Measurements from ENCODE around the gene DDX55. TPM values are rescaled to one million over a fixed set of nuclear protein-coding genes. Genes with fewer than 3 reads are reported as not detected.

DDX55 gene
- polyA plus RNA-seq, 1 of the 3 experiments (the other 2 are of a cell fraction) = 25.8 TPM

- TF ChIP-seq ZBTB33 (IDR thresholded peaks at IDR 0.05; ENCODE audit: borderline replicate concordance, low read depth) (no peak), RFX5 (IDR thresholded peaks at IDR 0.05; ENCODE audit: low read length) (no peak), JUND (IDR thresholded peaks at IDR 0.05) (no peak), ELF1 (IDR thresholded peaks at IDR 0.05) (no peak), TEAD4 (IDR thresholded peaks at IDR 0.05; ENCODE audit: borderline replicate concordance, insufficient read depth) (no peak)
Observed at GRCh38 chr12:123655420-123655819, 53.5 kb downstream of the DDX55 start (continued).

- POLR2A ChIA-PET = interaction anchor here (1.1 kb wide), 1 partner anchor 15 kb away, joined by 3 read pairs; the partner anchor contains the start of gene TCTN2
Observed at GRCh38 chr12:123656392-123656791, 54.5 kb downstream of the DDX55 start.

More at GRCh38 chr12:123656392-123656791, 54.5 kb downstream of the DDX55 start:
- 91% methylated on average over 4 of the region's 4 CpGs for WGBS (ENCODE audit: low lambda C conversion rate)
- no peak for DNase-seq
- Histone ChIP-seq H2AFZ (ENCODE audit: low read depth) (no peak overlapping the region), H3F3A (replicated peaks; ENCODE audit: insufficient read depth) (peaks cover 26% of the 10 kb centered on the region), H3K27me3 (ENCODE audit: insufficient read depth) (no peaks in the 10 kb centered on the region), H3K36me3 (replicated peaks in 1 of 2; ENCODE audit: control insufficient read depth in 1 of 2, insufficient read depth in 2 of 2, low read length in 1 of 2) (peaks cover 40 to 46% of the 10 kb centered on the region in 2 experiments), H3K4me1 (ENCODE audit: control insufficient read depth in 1 of 2, insufficient read depth in 2 of 2, low read depth in 1 of 2, low read length in 1 of 2) (peaks cover 0 to 12% of the 10 kb centered on the region in 2 experiments; a peak in 1 of 4 replicates), H3K9ac (no peak overlapping the region), H3K4me2 (no peak overlapping the region), H3K9me2 (no peaks in the 10 kb centered on the region), H3K9me3 (no peaks in the 10 kb centered on the region), H3K79me2 (ENCODE audit: insufficient read depth) (no peaks in the 10 kb centered on the region), H4K20me1 (ENCODE audit: insufficient read depth) (no peaks in the 10 kb centered on the region), H3K4me3 (ENCODE audit: low read depth in 2 of 2, low read length in 1 of 2) (no peak overlapping the region), H3K27ac (ENCODE audit: low read depth in 2 of 2, low read length in 1 of 2) (no peak overlapping the region)
- CTCF ChIA-PET = interaction anchor here (1.4 to 1.6 kb wide), 2 partner anchors 15 to 19 kb away, joined by 3 to 4 read pairs; partner anchors contain the start of gene TCTN2
- no peak for TF ChIP-seq CTCF (IDR thresholded peaks at IDR 0.05)
- TF ChIP-seq, protein P1, sequence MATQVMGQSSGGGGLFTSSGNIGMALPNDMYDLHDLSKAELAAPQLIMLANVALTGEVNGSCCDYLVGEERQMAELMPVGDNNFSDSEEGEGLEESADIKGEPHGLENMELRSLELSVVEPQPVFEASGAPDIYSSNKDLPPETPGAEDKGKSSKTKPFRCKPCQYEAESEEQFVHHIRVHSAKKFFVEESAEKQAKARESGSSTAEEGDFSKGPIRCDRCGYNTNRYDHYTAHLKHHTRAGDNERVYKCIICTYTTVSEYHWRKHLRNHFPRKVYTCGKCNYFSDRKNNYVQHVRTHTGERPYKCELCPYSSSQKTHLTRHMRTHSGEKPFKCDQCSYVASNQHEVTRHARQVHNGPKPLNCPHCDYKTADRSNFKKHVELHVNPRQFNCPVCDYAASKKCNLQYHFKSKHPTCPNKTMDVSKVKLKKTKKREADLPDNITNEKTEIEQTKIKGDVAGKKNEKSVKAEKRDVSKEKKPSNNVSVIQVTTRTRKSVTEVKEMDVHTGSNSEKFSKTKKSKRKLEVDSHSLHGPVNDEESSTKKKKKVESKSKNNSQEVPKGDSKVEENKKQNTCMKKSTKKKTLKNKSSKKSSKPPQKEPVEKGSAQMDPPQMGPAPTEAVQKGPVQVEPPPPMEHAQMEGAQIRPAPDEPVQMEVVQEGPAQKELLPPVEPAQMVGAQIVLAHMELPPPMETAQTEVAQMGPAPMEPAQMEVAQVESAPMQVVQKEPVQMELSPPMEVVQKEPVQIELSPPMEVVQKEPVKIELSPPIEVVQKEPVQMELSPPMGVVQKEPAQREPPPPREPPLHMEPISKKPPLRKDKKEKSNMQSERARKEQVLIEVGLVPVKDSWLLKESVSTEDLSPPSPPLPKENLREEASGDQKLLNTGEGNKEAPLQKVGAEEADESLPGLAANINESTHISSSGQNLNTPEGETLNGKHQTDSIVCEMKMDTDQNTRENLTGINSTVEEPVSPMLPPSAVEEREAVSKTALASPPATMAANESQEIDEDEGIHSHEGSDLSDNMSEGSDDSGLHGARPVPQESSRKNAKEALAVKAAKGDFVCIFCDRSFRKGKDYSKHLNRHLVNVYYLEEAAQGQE (IDR thresholded peaks at IDR 0.05; ENCODE audit: low read depth, low read length) = no peak
- no peak for TF ChIP-seq YY1 (IDR thresholded peaks at IDR 0.05; ENCODE audit: low read depth)
- no peak for TF ChIP-seq NFIC (IDR thresholded peaks at IDR 0.05; ENCODE audit: borderline replicate concordance)
- TF ChIP-seq GATA2 (CRISPR knock-in tag; IDR thresholded peaks at IDR 0.05) = no peak
- TF ChIP-seq ZBTB33 (IDR thresholded peaks at IDR 0.05; ENCODE audit: borderline replicate concordance, low read depth) = no peak
- TF ChIP-seq RXRA (IDR thresholded peaks at IDR 0.05; ENCODE audit: borderline replicate concordance, low read depth) = no peak
- TF ChIP-seq RCOR1 (IDR thresholded peaks at IDR 0.05; ENCODE audit: low read length) = no peak
- TF ChIP-seq, protein P2, sequence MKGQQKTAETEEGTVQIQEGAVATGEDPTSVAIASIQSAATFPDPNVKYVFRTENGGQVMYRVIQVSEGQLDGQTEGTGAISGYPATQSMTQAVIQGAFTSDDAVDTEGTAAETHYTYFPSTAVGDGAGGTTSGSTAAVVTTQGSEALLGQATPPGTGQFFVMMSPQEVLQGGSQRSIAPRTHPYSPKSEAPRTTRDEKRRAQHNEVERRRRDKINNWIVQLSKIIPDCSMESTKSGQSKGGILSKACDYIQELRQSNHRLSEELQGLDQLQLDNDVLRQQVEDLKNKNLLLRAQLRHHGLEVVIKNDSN (IDR thresholded peaks at IDR 0.05; ENCODE audit: borderline replicate concordance, low read depth) = no peak
- TF ChIP-seq TAF1 (IDR thresholded peaks at IDR 0.05; ENCODE audit: borderline replicate concordance, low read depth, low read length) = no peak
- no peak for TF ChIP-seq SMC3 (IDR thresholded peaks at IDR 0.05; ENCODE audit: low read depth, low read length)
- no peak for TF ChIP-seq TEAD4 (IDR thresholded peaks at IDR 0.05; ENCODE audit: borderline replicate concordance, insufficient read depth)
- TF ChIP-seq, protein P3, sequence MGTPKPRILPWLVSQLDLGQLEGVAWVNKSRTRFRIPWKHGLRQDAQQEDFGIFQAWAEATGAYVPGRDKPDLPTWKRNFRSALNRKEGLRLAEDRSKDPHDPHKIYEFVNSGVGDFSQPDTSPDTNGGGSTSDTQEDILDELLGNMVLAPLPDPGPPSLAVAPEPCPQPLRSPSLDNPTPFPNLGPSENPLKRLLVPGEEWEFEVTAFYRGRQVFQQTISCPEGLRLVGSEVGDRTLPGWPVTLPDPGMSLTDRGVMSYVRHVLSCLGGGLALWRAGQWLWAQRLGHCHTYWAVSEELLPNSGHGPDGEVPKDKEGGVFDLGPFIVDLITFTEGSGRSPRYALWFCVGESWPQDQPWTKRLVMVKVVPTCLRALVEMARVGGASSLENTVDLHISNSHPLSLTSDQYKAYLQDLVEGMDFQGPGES (IDR thresholded peaks at IDR 0.05; ENCODE audit: low read depth, low read length) = no peak
- no peak for TF ChIP-seq FOSL2 (IDR thresholded peaks at IDR 0.05; ENCODE audit: borderline replicate concordance, low read depth)

All from SK-N-SH (cell line).